Keratinocyte (primary cell): ENCODE measurements around the gene RIC1. TPM values are rescaled to one million over a fixed set of nuclear protein-coding genes. Genes with fewer than 3 reads are reported as not detected.

ENCODE experiments used
- DNase-seq: peaks from one replicate; pipeline ENCODE4 v3.0.0-alpha.2; 2011; ENCODE audit warnings: low read depth, missing footprints, low spot score
- FAIRE-seq: peaks from 2 replicates; lab custom pipeline; 2011; peaks lifted over from hg19 to GRCh38; lab: Jason Lieb, UNC
- H2AFZ ChIP-seq: 2 replicates; pipeline ENCODE4 v1.6.0; 2012; ENCODE audit warnings: low read length, control low read depth, inconsistent platforms; ENCODE audit not compliant: control insufficient read depth
- H3K27ac ChIP-seq: 2 replicates; pipeline ENCODE4 v1.5.1; 2011; ENCODE audit warnings: low read length; ENCODE audit not compliant: control insufficient read depth, insufficient read depth
- H3K27me3 ChIP-seq: 3 replicates; pipeline ENCODE4 v1.6.0; 2011; ENCODE audit warnings: low read length; ENCODE audit not compliant: control insufficient read depth, insufficient read depth; ENCODE audit errors: extremely low read depth
- H3K36me3 ChIP-seq, 2 experiments: 2 replicates in 1 of 2; 3 replicates in 1 of 2; pipeline ENCODE4 v1.5.1; 2011; ENCODE audit warnings: low read length in 2 of 2, mild to moderate bottlenecking in 1 of 2; ENCODE audit not compliant: control insufficient read depth in 2 of 2, insufficient read depth in 2 of 2; ENCODE audit errors: extremely low read depth in 1 of 2
- H3K4me1 ChIP-seq: 3 replicates; pipeline ENCODE4 v1.5.1; 2011; ENCODE audit warnings: low read length; ENCODE audit not compliant: control insufficient read depth, insufficient read depth; ENCODE audit errors: extremely low read depth
- H3K4me2 ChIP-seq: 3 replicates; pipeline ENCODE4 v1.6.0; 2011; ENCODE audit warnings: low read depth, low read length; ENCODE audit not compliant: control insufficient read depth, insufficient read depth; ENCODE audit errors: extremely low read depth
- H3K4me3 ChIP-seq, 3 experiments: fragments of 200-600 bp in 1 of 3; sonication (generic) in 1 of 3; 2 replicates in 2 of 3; 3 replicates in 1 of 3; pipeline ENCODE4 v1.5.1; 2011 to 2016; ENCODE audit warnings: low read length in 3 of 3, mild to moderate bottlenecking in 3 of 3, control low read depth in 2 of 3, inconsistent platforms in 1 of 3, low read depth in 1 of 3, mixed read lengths in 1 of 3, mixed run types in 1 of 3, moderate library complexity in 1 of 3; ENCODE audit not compliant: control insufficient read depth in 2 of 3, insufficient read depth in 2 of 3; ENCODE audit errors: extremely low read depth in 1 of 3
- H3K79me2 ChIP-seq: 2 replicates; pipeline ENCODE4 v1.6.0; 2012; ENCODE audit warnings: low read length; ENCODE audit not compliant: control insufficient read depth, insufficient read depth
- H3K9ac ChIP-seq: 3 replicates; pipeline ENCODE4 v1.6.0; 2011; ENCODE audit warnings: low read length; ENCODE audit not compliant: control insufficient read depth, insufficient read depth; ENCODE audit errors: extremely low read depth
- H3K9me1 ChIP-seq: 3 replicates; pipeline ENCODE4 v1.6.0; 2011; ENCODE audit warnings: low read length; ENCODE audit not compliant: control insufficient read depth, insufficient read depth; ENCODE audit errors: extremely low read depth
- H3K9me3 ChIP-seq: 2 replicates; pipeline ENCODE4 v1.5.1; 2012; ENCODE audit warnings: low read depth, low read length; ENCODE audit not compliant: control insufficient read depth
- H4K20me1 ChIP-seq: 3 replicates; pipeline ENCODE4 v1.6.0; 2011; ENCODE audit warnings: low read length; ENCODE audit not compliant: control insufficient read depth, insufficient read depth; ENCODE audit errors: extremely low read depth
- EZH2 ChIP-seq: IDR thresholded peaks from one replicate; pipeline ENCODE4 v1.6.1; 2012; ENCODE audit warnings: inconsistent platforms, mild to moderate bottlenecking, low read length, moderate library complexity
- dilution Hi-C: fragments of 300-500 bp; cut with MboI; formaldehyde crosslinking; loops from one replicate; pipeline ENCODE4 v1.7.0; 2020; ENCODE audit warnings: low sequenced_read_pairs; ENCODE audit not compliant: extremely low pct_ligation_motif_present
- polyA plus RNA-seq, 5 experiments: library from polyadenylated mRNA; depleted of rRNA in 3 of 5; stranded (reverse) in 3 of 5; stranded (forward) in 1 of 5; unstranded in 1 of 5; fragments of >200 nt; gene quantifications; 1 replicate in 1 of 5; 2 replicates in 3 of 5; 3 replicates in 1 of 5; pipeline versions ENCODE4 v1.2.1 to v1.2.3, GENCODE V29; 2011 to 2012; ENCODE audit warnings: missing spikeins in 2 of 5, low read depth in 1 of 5, low replicate concordance in 1 of 5
- TF ChIP-seq, protein P1 (sequence below), 3 experiments: IDR thresholded peaks in 1 of 3; conservative IDR thresholded peaks in 1 of 3; optimal IDR thresholded peaks in 1 of 3; 2 replicates in 2 of 3; 3 replicates in 1 of 3; pipeline versions ENCODE3 to v1.5.1; 2011; ENCODE audit warnings: low read length in 3 of 3, mild to moderate bottlenecking in 3 of 3, moderate library complexity in 2 of 3, control low read depth in 1 of 3, inconsistent platforms in 1 of 3; ENCODE audit not compliant: insufficient read depth in 2 of 3; ENCODE audit errors: extremely low read depth in 1 of 3

Gene RIC1
- polyA plus RNA-seq, 1 donor (not counting 4 experiments of a cell fraction or from before 2014, with no cell fraction given): 20.5 TPM

GRCh38 chr9:5787759-5788302 lies 158.9 kb downstream of the RIC1 start:
- dilution Hi-C loops: no loop called here
- H3K4me3 ChIP-seq: no peak overlapping the region
- H4K20me1 ChIP-seq: no peaks in the 10 kb centered on the region
- no peaks in the 10 kb centered on the region for H3K9me1 ChIP-seq
- H3K9me3 ChIP-seq: no peaks in the 10 kb centered on the region
- no peaks in the 10 kb centered on the region for H3K4me1 ChIP-seq
- TF ChIP-seq, protein P1, sequence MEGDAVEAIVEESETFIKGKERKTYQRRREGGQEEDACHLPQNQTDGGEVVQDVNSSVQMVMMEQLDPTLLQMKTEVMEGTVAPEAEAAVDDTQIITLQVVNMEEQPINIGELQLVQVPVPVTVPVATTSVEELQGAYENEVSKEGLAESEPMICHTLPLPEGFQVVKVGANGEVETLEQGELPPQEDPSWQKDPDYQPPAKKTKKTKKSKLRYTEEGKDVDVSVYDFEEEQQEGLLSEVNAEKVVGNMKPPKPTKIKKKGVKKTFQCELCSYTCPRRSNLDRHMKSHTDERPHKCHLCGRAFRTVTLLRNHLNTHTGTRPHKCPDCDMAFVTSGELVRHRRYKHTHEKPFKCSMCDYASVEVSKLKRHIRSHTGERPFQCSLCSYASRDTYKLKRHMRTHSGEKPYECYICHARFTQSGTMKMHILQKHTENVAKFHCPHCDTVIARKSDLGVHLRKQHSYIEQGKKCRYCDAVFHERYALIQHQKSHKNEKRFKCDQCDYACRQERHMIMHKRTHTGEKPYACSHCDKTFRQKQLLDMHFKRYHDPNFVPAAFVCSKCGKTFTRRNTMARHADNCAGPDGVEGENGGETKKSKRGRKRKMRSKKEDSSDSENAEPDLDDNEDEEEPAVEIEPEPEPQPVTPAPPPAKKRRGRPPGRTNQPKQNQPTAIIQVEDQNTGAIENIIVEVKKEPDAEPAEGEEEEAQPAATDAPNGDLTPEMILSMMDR (optimal IDR thresholded peaks at IDR 0.05 in 1 of 3, IDR thresholded peaks at IDR 0.05 in 1 of 3, conservative IDR thresholded peaks at IDR 0.05 in 1 of 3; ENCODE audit: extremely low read depth in 1 of 3, insufficient read depth in 2 of 3, low read length in 3 of 3): no peak
- TF ChIP-seq EZH2: no peak
- no peak for FAIRE-seq
- no peaks in the 10 kb centered on the region for H3K27me3 ChIP-seq
- peaks cover 6 to 10% of the 10 kb centered on the region in 2 experiments for H3K36me3 ChIP-seq
- H3K79me2 ChIP-seq: no peaks in the 10 kb centered on the region
- no peak overlapping the region for H3K4me2 ChIP-seq
- no peak overlapping the region for H3K9ac ChIP-seq
- no peak overlapping the region for H2AFZ ChIP-seq
- H3K27ac ChIP-seq: no peak overlapping the region
- no peak for DNase-seq

DNA sequence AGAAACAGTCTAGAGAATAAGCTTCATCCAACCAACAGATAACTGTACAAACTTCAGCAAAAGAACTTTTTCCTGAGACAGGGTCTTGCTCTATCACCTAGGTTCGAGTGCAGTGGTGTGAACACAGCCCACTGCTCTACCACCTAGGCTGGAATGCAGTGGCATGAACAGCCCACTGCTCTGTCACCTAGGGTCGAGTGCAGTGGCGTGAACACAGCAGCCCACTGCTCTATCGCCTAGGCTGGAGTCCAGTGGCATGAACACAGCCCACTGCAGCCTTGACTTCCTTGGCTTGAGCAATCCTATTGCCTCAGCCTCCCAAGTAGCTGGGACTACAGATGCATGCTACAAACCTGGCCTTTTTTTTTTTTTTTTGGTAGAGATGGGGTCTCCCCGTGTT lies 160.6 kb downstream of the RIC1 start:
- no peaks in the 10 kb centered on the region for H3K79me2 ChIP-seq

More for the DNA sequence above, 160.6 kb downstream of the RIC1 start:
- H3K9ac ChIP-seq: no peak overlapping the region
- H2AFZ ChIP-seq: no peak overlapping the region
- TF ChIP-seq, protein P1 (optimal IDR thresholded peaks at IDR 0.05 in 1 of 3, IDR thresholded peaks at IDR 0.05 in 1 of 3, conservative IDR thresholded peaks at IDR 0.05 in 1 of 3; ENCODE audit: extremely low read depth in 1 of 3, insufficient read depth in 2 of 3, low read length in 3 of 3): no peak
- no peak for TF ChIP-seq EZH2
- no peak overlapping the region for H3K4me2 ChIP-seq
- H3K4me1 ChIP-seq: no peaks in the 10 kb centered on the region
- dilution Hi-C loops: no loop called here
- no peak for DNase-seq
- no peaks in the 10 kb centered on the region for H3K9me3 ChIP-seq
- H3K27ac ChIP-seq: no peak overlapping the region
- no peak overlapping the region for H3K4me3 ChIP-seq
- H3K27me3 ChIP-seq: no peaks in the 10 kb centered on the region
- H3K36me3 ChIP-seq: peaks cover 6 to 10% of the 10 kb centered on the region in 2 experiments
- H4K20me1 ChIP-seq: no peaks in the 10 kb centered on the region
- no peak for FAIRE-seq
- no peaks in the 10 kb centered on the region for H3K9me1 ChIP-seq
